HepG2 (cell line): ENCODE data around the gene MYLK3.

Experiments used
- SP1 ChIP-seq, 2 experiments: fragments of 450-650 bp in 1 of 2; sonication (generic) in 1 of 2; formaldehyde crosslinking in 1 of 2; IDR thresholded peaks; 2 replicates each; pipeline versions ENCODE4 v1.4.0 to v1.6.1; 2016 to 2020; ENCODE audit warnings: missing genetic modification reagents in 1 of 2
- TP53 ChIP-seq: sonication (generic); formaldehyde crosslinking; conservative IDR thresholded peaks from 2 replicates; pipeline ENCODE4 v1.4.0; 2020; ENCODE audit warnings: missing genetic modification reagents
- TRIM24 ChIP-seq: sonication (generic); formaldehyde crosslinking; IDR thresholded peaks from 2 replicates; pipeline ENCODE4 v1.8.0; 2022; ENCODE audit warnings: mild to moderate bottlenecking, missing genetic modification reagents
- ZNF441 ChIP-seq: sonication (generic); formaldehyde crosslinking; IDR thresholded peaks from 2 replicates; pipeline ENCODE4 v1.7.0; 2021; ENCODE audit warnings: missing genetic modification reagents, borderline replicate concordance
- TF ChIP-seq, protein P1 (sequence below): sonication (generic); formaldehyde crosslinking; IDR thresholded peaks from 2 replicates; pipeline ENCODE4 v1.5.0; 2020; ENCODE audit warnings: missing genetic modification reagents

DNA sequence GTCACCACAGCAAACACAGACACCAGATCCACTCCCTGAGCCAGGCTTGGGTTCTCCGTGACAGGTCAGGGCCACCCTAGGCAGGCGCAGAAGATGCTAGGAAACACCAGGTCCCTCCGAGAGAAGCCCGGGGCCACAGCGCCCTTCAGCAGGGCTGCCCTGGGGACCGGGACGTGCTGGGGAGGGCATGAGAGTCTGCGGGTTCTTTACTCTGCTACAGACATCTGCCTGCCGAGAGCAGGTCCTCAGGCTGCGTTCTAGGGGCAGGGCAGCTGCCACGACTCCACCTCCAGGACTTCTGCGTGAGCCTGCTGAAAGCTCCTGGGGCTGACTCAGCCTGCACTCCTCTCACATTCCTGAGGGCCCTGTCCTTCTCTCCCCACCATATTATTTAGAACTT is 11.4 kb downstream of the MYLK3 start:
- TF ChIP-seq, protein P1, sequence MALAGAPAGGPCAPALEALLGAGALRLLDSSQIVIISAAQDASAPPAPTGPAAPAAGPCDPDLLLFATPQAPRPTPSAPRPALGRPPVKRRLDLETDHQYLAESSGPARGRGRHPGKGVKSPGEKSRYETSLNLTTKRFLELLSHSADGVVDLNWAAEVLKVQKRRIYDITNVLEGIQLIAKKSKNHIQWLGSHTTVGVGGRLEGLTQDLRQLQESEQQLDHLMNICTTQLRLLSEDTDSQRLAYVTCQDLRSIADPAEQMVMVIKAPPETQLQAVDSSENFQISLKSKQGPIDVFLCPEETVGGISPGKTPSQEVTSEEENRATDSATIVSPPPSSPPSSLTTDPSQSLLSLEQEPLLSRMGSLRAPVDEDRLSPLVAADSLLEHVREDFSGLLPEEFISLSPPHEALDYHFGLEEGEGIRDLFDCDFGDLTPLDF, result no peak
- no peak for TF ChIP-seq TRIM24 (CRISPR knock-in tag)
- no peak for TF ChIP-seq ZNF441
- TF ChIP-seq TP53 (CRISPR knock-in tag), result no peak
- TF ChIP-seq SP1 (IDR thresholded peaks at IDR 0.05), result no peak
- no peak for TF ChIP-seq SP1 (CRISPR knock-in tag; IDR thresholded peaks at IDR 0.05)
